Activated CD8-positive, alpha-beta memory T cell treated with anti-CD3 and anti-CD28 coated beads, Interleukin-2, amount 50 U/mL, for 48 hours (primary cell): ENCODE data around the gene EOLA1.
"Not testable (repeated sequence)": the region's sequence is repeated elsewhere in the genome, so short reads cannot be mapped to it uniquely, and the experiment has no call there.

ENCODE experiments used
- DNase-seq: peaks from one replicate; pipeline ENCODE4 v3.0.0-alpha.2; 2020

The EOLA1 gene

DNA sequence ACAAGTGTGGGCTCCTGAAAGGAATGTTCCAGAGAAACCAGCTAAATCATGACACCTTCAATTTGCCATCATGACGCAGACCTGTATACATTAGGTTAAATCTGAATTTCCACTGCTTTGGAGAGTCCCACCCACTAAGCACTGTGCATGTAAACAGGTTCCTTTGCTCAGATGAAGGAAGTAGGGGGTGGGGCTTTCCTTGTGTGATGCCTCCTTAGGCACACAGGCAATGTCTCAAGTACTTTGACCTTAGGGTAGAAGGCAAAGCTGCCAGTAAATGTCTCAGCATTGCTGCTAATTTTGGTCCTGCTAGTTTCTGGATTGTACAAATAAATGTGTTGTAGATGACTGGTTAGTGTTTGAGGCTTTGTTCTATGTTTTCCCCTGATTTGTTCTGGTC lies 6.2 kb downstream of the EOLA1 start:
- DNase-seq, result not testable (repeated sequence)

DNA sequence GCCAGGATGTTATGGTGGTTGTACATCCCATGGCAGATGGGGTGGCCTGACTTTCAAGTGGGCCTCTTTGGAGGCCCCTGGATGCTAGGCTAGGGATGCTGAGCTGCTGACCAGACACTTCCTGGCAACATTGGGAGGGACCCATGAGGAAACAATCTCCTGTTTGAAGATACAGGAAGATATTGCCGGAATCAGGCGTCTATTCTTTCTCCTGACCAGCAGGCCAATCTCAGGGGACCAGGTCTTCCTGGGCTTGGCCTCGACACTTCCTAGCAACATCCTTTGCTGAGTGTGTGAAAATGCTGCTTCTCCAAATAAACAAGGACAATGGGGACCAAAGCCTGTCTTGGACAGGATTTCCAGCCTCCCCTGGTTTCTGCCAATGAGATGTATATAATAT lies 7.0 kb downstream of the EOLA1 start:
- not testable (repeated sequence) for DNase-seq

DNA sequence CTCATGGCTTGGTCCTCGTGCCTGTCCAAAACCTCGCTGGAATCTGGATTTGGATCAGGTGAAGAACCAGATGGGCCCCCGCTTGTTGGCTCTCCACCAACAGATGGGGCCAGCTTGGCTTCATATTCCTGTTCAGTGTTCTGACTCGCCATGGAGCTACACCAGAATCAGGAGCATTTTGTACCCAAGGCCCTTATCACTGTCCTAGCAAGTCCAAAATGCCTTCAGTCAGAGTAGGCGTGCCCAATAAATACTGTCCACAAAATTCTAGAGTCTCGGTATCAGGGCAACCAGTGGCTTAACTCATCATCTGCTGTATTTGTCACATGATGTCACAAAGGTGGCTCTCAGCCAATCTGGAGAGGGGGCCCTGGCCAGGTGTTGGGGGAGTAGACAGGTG lies 8.9 kb downstream of the EOLA1 start, which contains the start of gene HSFX3:
TSS of gene HSFX3 (minus strand) at position 224 of the 400 bp plus-strand sequence. CDS start at position 152, 72 bp downstream.
- DNase-seq, result not testable (repeated sequence)

DNA sequence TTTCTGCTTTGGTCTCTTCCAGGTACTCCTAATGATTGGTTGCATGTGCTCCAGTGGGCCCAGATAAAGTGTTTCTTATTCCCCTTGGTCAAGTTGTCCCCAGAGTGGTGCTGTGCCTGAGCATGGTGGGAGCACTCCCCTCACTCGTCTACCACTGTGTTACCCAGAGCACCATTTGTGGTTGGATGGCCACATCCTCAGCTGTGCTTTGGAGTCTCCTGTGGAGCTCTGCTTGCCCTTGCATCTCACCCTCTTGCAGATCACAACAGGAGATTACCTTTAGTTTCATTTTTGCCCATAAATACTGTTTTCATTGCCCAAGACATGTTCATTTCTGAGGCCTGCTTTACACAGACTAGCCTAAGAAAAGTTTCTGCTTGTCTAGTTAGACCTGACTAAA lies 9.6 kb downstream of the EOLA1 start:
- not testable (repeated sequence) for DNase-seq

DNA sequence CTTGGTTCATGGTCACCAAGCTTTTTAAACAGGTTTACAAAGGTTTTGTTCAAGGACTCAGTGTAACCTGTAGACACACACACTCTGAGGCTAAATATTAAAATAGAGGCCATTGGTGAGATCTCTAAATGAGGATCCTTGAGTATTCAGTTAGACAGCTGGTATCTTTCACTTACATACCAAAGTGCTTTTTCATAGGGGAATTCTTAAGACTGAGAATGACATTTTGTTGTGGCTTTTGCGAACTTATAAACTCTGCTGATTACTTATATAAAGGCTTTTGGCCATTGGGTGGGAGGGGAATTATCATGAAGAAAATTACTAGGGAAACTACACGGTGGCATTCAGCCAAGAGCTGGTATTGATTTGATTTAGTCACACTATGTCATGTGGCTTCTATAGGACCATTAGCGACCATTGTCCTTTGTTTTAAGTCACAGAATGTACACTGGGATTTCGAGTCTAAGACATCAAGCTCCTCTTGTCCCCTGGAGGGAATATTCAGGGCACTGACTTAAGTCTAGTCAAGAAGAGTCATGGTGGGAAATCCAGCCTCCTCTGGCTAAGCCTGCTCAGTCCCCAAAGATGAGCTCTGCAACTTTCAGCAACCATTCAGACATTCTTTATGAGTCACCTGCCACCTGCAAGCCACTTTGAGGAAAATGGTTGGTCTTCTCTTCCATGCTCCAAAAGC lies 10.6 kb downstream of the EOLA1 start:
- not testable (repeated sequence) for DNase-seq

DNA sequence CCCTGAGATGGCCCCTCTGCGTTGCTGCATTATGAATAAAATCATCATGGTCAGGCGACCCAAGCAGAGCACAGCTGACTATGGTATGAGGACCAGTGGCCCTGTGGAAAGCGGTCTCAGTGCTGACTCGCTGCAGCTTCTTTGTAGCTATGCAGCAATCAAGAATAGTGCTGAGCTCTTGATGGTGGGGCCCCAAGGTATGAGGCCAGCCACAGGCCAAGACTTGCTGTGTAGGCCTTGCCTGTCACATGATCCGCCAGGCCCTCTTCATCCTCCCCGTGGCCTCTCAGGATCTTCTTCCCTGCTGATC lies 11.1 kb downstream of the EOLA1 start:
- not testable (repeated sequence) for DNase-seq

DNA sequence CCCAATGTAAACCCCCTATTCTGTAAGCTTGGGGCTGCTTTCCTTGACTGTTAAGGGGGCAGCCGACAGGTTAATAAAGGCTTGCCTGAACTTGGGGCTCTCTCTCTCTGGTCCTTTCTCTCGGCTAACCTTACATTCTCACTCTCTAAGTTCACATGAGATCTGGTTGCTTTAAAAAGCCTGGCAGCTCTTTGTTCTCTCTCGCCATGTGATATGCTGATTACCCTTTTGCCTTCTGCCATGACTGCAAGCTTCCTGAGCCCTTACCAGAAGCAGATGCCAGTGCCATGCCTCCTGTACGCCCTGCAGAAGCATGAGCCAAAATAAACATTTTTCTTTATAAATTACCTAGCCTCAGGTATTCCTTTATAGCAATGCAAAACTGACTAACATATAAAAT lies 14.4 kb downstream of the EOLA1 start:
- not testable (repeated sequence) for DNase-seq

DNA sequence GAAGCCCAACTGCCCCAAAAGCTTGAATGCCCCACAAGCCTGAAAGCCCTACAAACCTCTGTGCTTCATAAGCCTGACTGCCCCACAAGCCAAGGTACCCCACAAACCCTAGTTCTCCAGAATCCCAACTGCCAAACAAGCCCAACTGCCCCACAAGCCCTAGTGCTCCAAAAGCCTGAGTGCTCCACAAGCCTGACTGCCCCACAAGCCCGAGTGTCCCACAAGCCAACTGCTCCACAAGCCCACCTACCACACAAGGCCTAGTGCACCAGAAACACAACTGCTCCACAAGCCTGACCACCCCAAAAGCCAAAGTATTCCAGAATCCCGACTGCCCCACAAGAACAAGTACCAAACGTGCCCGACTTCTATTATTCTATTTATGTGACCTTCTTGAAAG lies 22.5 kb downstream of the EOLA1 start:
- DNase-seq, result no peak

DNA sequence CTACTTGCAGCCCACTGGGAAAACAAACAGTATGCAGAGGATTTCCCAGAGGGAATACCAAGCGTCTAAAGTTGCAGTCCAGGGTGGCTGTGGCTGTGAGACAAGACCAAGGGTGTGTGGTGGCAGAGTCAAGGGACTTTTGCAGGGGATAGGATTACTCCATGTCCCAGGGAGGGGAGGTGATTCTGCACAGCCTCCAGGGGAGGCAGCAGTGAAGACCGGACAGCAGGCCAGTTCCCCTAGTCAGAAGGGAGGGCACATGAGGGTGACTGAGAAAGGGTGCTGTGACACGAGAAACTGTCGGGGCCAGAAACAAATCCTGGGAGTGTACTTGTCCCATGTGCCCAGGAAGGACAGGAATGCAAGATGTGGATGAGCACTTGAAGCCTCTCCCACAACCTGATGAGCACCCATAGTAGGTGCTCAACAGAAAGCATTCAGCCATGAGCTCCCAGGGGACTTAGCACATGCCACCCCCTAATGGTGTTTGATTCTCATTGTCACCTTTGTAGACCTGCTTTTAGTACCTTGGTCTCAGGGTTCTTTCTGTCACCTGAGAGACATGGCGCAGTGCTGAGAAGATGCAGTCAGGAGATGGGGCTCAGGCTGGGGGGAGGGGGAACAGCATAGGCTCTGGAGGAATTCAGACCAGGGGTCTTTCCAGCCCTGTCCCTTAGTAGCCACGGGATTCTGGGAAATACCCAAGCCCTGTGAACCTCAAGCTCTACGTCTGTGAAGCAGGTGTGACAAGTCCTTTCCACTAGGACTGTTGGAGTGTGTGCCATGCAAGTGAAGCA lies 27.0 kb downstream of the EOLA1 start:
- DNase-seq, result no peak

DNA sequence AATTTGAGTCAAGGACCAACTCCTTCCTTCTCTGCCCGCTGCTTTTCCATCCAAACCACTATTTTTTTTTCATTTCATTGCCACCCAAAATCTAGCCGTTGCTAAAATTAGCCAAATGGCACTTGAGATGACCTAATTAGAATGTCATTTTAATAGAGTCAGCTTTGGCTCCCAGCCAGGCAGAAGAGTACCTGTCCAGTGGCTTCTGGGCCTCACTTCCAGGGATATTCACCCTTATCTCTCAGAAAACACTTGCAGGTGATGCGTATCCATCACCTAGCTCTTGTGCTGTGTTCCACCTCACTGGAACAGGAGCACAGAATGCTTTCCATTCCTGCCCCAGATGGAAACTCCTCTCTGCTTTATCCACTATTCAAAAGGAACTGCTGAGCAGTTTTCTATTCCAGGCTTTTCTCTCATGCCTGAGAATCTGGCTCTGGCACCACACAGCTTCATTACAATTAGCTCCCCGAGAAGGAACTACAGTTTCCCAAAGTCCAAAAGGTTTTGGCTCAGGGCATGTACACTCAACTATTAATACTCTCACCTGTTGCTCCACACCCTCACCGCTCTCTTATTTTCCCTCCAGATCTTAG lies 28.0 kb downstream of the EOLA1 start:
- DNase-seq, result no peak

DNA sequence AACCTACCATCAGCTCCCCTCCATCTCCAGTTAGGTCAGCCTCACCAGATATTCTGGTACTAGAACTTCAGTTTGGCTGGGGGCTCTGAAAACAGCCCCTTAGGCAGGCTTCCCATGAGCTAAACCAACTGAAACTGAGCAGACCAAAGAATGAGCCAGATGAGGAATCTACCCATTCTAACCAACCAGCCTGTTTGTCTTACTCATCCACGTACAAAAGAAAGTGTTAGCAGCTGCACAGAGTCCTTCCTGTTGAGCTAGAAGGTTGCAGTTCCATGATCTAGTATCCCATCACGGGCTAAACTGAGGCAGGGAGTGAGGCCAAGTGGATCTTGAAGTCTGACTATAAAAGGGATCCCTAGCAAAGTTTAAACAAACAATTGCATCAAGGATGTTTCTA lies 29.0 kb downstream of the EOLA1 start:
- DNase-seq, result no peak

DNA sequence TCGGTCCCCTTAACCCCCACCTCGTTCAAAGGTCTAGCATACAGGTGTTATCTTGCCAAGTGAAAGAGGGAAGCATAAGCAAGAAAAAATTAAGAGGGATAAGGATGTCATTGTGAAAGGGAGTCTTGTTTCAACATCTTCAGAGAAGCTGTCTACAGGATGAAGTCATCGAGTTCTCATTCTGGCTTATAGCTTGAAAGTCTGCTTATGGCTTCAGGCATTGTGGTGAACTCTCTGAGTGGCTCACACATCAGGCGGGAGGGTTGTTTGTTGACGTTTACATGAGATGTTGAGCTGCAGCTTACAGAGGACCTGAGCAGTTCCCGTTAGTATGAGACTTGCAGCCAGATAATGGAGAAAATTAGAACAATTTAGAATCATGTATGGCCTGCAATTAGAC lies 29.9 kb downstream of the EOLA1 start:
- no peak for DNase-seq

DNA sequence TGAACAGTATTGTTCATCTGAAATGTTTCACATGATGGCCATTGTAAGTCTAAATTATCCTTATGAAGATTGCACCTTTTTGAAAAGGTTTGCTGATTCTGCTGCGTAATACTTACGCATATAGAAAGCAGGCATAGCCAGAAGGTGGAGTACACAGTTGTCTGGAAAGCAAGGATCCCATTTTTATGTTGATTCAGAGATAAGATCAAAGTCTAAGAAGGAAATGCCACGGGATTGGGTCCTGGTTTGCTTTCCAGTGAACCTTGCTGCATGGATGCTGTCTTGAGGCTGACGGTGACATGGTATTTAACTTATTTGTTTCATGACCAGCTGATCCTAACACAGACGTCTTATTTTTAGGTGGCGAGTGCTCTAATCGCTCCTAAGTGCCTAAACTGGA lies 31.0 kb downstream of the EOLA1 start:
- DNase-seq, result no peak

DNA sequence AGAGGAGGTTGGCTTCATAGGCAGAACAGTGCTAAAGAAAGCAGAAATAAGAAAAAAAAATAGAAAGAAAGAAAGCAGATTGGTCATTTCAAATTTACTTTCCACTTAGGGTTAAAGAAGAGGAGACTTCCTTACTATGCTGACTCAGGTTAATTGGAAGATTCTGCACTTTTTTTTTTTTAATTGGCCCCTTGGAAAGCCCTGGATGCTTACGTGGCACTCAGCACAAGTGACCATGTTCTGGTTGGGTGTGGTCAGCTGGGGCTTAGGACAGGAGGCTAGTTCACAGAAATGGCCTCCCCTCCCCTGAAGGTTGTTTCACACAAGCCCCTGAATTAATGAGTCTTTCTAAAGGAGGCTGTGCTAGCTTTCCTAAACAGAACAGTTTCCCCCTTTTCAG lies 31.9 kb downstream of the EOLA1 start:
- no peak for DNase-seq

DNA sequence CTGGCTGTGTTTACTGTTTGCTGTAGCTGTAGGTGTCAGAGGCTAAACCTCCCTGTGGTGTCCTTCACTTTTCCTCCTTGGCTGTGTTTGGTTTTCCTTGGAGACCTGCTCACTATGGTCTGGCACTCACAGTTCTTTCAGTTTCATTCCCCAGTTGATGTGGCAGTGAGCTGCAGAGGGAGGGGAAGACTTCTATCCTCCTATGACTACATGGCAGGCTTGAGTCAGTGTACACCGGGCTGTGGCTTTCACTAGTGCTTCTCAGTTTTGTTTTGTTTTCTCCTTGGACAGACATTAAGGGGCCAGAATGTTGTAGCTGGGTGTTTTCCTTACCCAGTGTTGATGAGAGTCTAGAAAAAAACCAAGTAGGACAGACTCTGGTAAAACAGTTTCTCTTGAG lies 32.6 kb downstream of the EOLA1 start:
- not testable (repeated sequence) for DNase-seq

DNA sequence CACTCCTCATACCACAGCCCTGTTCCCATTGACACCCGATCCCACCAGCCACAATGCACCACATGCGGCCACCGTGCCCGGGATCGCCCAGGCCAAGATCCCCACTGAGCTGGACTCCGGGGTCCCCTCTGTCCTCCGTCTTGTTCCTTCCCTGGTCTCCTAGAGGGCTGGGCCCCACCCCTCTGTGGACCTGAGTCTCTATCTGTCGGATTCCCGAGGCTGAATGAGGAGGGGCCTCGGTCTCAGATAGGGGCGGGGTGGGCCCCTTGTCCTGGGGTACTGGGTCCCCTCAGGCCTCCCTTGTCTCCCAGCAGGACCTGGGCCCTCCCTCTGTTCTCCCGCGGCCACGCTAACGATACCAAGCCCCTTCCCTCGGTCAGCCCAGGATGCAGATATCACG lies 44.8 kb downstream of the EOLA1 start:
- not testable (repeated sequence) for DNase-seq

DNA sequence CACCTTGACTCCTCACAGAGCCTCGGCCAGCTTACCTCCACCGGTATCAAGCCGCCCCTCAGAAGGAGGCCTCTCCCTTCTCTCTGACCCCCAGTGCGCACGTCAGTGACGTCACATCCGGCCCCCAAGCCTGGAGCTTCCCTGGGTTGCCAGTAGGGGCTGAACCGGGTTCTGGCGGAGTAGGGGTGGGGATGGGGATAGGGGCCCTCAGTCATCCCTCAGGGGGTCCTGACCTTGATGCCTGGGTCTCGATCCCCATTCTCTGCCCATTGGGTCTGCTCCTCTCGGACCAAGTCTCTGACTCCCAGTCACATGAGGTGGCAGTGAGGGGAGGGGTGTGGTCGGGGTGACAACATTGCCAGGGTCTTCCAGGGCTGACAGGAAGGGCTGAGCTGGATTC lies 46.5 kb downstream of the EOLA1 start, which contains the start of gene MAGEA9B:
TSS of gene MAGEA9B (minus strand) at position 101 of the 400 bp plus-strand sequence. CDS start 4,280 bp downstream, outside the sequence.
- not testable (repeated sequence) for DNase-seq

DNA sequence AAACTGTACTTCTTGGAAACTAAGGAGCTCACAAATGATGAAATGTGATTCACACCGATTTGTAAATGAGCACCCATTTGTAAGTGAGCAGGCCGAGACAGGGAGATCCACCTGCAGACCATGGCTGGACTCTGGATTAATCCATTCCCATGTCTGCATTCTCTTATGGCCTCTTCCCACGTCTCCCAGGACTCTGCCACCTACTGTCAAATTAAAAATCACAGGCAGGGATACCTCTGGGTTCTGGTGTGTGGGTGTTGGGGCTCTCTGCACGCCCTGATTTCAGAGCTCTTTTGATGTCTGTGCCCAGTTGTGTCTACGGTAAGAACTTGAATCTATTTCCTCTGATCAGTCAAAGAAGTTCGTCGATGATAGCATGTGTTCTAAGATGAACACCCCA lies 50.2 kb downstream of the EOLA1 start:
- DNase-seq, result not testable (repeated sequence)

DNA sequence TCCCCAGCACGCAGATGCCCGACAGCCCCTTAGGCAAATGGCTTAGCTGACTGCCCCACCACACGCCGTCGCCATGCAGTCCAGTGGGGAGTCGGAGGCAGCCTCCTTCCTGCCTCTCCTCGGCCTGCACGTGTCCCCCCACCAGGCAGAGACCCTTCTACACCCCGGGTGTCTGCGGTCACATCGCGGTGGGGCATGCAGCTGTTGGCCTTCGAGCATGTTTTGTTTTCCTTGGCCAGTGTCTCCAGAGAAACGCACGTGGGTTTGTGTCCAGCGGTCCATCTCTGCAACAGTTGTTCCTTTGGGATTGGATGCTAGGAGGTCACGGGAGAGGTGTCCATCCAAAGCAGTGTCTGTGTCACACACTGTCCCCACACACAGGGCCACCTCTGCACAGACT lies 54.4 kb downstream of the EOLA1 start, which contains the start of gene HSFX2:
TSS of gene HSFX2 (minus strand) at position 101 of the 400 bp plus-strand sequence. CDS start 614 bp downstream, outside the sequence.
- not testable (repeated sequence) for DNase-seq

DNA sequence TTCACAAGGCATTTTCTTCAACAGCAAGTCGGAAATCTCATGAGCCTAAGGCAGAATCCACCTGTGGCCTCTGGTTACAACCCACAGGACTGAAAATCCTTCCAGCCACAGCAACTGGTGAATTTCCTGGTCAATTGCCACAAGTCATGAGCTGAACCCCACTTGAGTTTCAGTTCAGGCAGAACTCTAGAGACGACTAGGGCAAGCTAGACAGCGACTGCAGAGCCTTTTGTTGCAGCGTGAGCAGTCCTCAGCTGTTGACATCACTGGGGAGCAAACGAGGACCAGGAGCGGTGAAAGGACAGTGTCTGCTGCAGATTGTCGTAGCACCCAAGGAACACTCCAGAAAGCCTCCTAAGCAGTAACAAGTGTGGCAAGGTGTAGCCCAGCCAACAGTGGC lies 55.1 kb downstream of the EOLA1 start:
- not testable (repeated sequence) for DNase-seq
